ENCODE measurements around the gene DENND4C. TPM values are rescaled to one million over a fixed set of nuclear protein-coding genes. Genes with fewer than 3 reads are reported as not detected.
"Not testable (repeated sequence)": the region's sequence is repeated elsewhere in the genome, so short reads cannot be mapped to it uniquely, and the experiment has no call there.

The DENND4C gene
- total and polyA plus RNA-seq, 2 of the 4 experiments (the other 2 are of a cell fraction), result 9.0 to 32.6 TPM

DNA sequence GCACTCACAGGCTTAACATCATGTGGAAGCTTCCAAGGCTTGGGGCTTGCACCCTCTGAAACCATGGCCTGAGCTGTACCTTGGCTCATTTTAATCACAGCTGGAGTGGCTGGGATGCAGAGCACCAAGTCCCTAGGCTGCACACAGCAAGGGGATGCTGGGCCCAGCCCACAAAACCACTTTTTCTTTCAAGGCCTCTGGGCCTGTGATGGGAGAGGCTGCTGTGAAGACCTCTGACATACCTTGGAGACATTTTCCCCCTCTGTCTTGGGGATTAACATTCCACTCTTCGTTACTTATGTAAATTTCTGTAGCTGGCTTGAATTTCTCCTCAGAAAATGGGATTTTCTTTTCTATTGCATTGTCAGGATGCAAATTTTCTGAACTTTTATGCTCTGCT, 20.7 kb downstream of the DENND4C start:
- H4K91ac ChIP-seq (ENCODE audit: insufficient read depth, low read depth, low read length); H3K36me3 ChIP-seq (ENCODE audit: control insufficient read depth, insufficient read depth, low read length); H2BK15ac ChIP-seq (ENCODE audit: low read depth, low read length); H3K4ac ChIP-seq (ENCODE audit: low read depth, low read length); H2AFZ ChIP-seq (replicated peaks; ENCODE audit: low read length, poor library complexity); DNase-seq; H4K5ac ChIP-seq (ENCODE audit: low read depth, low read length); POLR2A ChIA-PET (ENCODE audit: unreplicated experiment); H3K56ac ChIP-seq (ENCODE audit: extremely low read depth, insufficient read depth, low read length); H3K27me3 ChIP-seq (ENCODE audit: control insufficient read depth, insufficient read depth, low read length); intact Hi-C loops (cut with micrococcal nuclease); H3K4me2 ChIP-seq (ENCODE audit: low read depth, low read length); CTCF ChIA-PET; H3K4me1 ChIP-seq (ENCODE audit: control insufficient read depth, insufficient read depth, low read length); H2BK20ac ChIP-seq (ENCODE audit: low read depth, low read length); H2AK9ac ChIP-seq (replicated peaks; ENCODE audit: low read depth, low read length, poor library complexity); H3K4me3 ChIP-seq (ENCODE audit: insufficient read depth, low read depth, low read length); H4K8ac ChIP-seq (ENCODE audit: low read depth in 2 of 2, low read length in 2 of 2); H3K9ac ChIP-seq (ENCODE audit: low read depth, low read length); H3K23ac ChIP-seq (ENCODE audit: low read depth, low read length); H2BK120ac ChIP-seq (ENCODE audit: low read depth, low read length); ATAC-seq (ENCODE audit: low read depth); in situ Hi-C loops (cut with MboI; ENCODE audit: low sequenced_read_pairs); dilution Hi-C loops (cut with HindIII; ENCODE audit: low sequenced_read_pairs, unreplicated experiment); H3K14ac ChIP-seq (replicated peaks; ENCODE audit: low read depth, low read length); H3K9me3 ChIP-seq (ENCODE audit: control insufficient read depth, insufficient read depth, low read length); H2AK5ac ChIP-seq (ENCODE audit: low read depth, low read length); BruUV-seq (replicated peaks); H3K9me1 ChIP-seq (ENCODE audit: insufficient read depth, low read length); H3K27ac ChIP-seq (ENCODE audit: insufficient read depth, low read length); H2BK5ac ChIP-seq (ENCODE audit: low read depth, low read length, poor library complexity, severe bottlenecking); H3K18ac ChIP-seq (ENCODE audit: low read depth, low read length): not testable (repeated sequence)
- H3K79me1 ChIP-seq (ENCODE audit: low read depth in 1 of 2, low read length in 2 of 2), result peaks cover 27 to 64% of the 10 kb centered on the region in 2 experiments
- no CpG with 5 or more reads among the region's 1 CpG for WGBS, 2 experiments (ENCODE audit: extremely low coverage in 2 of 2, insufficient read length in 1 of 2)
- H4K20me1 ChIP-seq (ENCODE audit: insufficient read depth, low read length), result peaks cover 41% of the 10 kb centered on the region

DNA sequence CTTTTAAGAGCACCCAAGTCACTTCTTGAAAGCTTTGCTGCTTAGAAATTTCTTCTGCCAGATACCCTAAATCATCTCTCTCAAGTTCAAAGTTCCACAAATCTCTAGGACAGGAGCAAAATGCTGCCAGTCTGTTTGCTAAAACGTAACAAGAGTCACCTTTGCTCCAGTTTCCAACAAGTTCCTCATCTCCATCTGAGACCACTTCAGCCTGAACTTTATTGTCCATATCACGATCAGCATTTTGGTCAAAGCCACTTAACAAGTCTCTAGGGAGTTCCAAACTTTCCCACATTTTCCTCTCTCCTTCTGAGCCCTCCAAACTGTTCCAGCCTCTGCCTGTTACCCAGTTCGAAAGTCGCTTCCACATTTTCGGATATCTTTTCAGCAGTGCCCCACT, 21.1 kb downstream of the DENND4C start:
- H3K23ac ChIP-seq (ENCODE audit: low read depth, low read length); H2AK9ac ChIP-seq (replicated peaks; ENCODE audit: low read depth, low read length, poor library complexity); DNase-seq; H3K36me3 ChIP-seq (ENCODE audit: control insufficient read depth, insufficient read depth, low read length); BruUV-seq (replicated peaks); in situ Hi-C loops (cut with MboI; ENCODE audit: low sequenced_read_pairs); H3K4me3 ChIP-seq (ENCODE audit: insufficient read depth, low read depth, low read length); POLR2A ChIA-PET (ENCODE audit: unreplicated experiment); H3K9ac ChIP-seq (ENCODE audit: low read depth, low read length); H2BK5ac ChIP-seq (ENCODE audit: low read depth, low read length, poor library complexity, severe bottlenecking); H3K18ac ChIP-seq (ENCODE audit: low read depth, low read length); H2BK20ac ChIP-seq (ENCODE audit: low read depth, low read length); intact Hi-C loops (cut with micrococcal nuclease); H3K4me2 ChIP-seq (ENCODE audit: low read depth, low read length); H3K4ac ChIP-seq (ENCODE audit: low read depth, low read length); dilution Hi-C loops (cut with HindIII; ENCODE audit: low sequenced_read_pairs, unreplicated experiment); CTCF ChIA-PET; H2AFZ ChIP-seq (replicated peaks; ENCODE audit: low read length, poor library complexity); H3K4me1 ChIP-seq (ENCODE audit: control insufficient read depth, insufficient read depth, low read length); H4K91ac ChIP-seq (ENCODE audit: insufficient read depth, low read depth, low read length); H3K27ac ChIP-seq (ENCODE audit: insufficient read depth, low read length); H3K9me1 ChIP-seq (ENCODE audit: insufficient read depth, low read length); H4K5ac ChIP-seq (ENCODE audit: low read depth, low read length); ATAC-seq (ENCODE audit: low read depth); H2AK5ac ChIP-seq (ENCODE audit: low read depth, low read length); H3K14ac ChIP-seq (replicated peaks; ENCODE audit: low read depth, low read length); H3K56ac ChIP-seq (ENCODE audit: extremely low read depth, insufficient read depth, low read length); H2BK15ac ChIP-seq (ENCODE audit: low read depth, low read length); H3K9me3 ChIP-seq (ENCODE audit: control insufficient read depth, insufficient read depth, low read length); H3K27me3 ChIP-seq (ENCODE audit: control insufficient read depth, insufficient read depth, low read length); H2BK120ac ChIP-seq (ENCODE audit: low read depth, low read length); H4K8ac ChIP-seq (ENCODE audit: low read depth in 2 of 2, low read length in 2 of 2): not testable (repeated sequence)
- H3K79me1 ChIP-seq (ENCODE audit: low read depth in 1 of 2, low read length in 2 of 2), result peaks cover 27 to 63% of the 10 kb centered on the region in 2 experiments
- H4K20me1 ChIP-seq (ENCODE audit: insufficient read depth, low read length), result peaks cover 39% of the 10 kb centered on the region
- 100% methylated on average over 2 of the region's 5 CpGs; no CpG with 5 or more reads in 1 of the 2 experiments for WGBS, 2 experiments (ENCODE audit: extremely low coverage in 2 of 2, insufficient read length in 1 of 2)

All from IMR-90 (cell line).